ENCODE data around the gene GLYATL1B.

DNA sequence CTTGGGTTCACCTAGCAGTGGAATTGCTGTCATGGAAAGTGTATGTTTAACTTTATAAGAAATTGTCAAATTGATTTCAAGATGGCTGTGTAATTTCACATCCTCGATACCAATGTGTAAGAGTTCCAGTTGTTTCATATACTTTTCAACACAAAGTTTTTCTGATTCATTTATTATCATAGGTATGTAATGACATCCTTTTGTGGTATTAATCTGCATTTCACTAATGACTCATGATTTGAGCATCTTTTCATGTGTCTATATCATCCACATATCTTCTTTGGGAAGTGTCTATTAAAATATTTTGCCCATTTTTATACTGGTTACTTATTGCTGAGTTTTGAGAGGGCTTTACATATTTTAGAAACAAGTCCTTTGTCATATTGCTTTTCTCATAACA, 17.0 kb upstream of the GLYATL1B start:
- no peak for TF ChIP-seq SIN3A (conservative IDR thresholded peaks at IDR 0.05 in 1 of 2, IDR thresholded peaks at IDR 0.05 in 1 of 2; ENCODE audit: low read depth in 1 of 2, low read length in 2 of 2)
- TF ChIP-seq SP1 (IDR thresholded peaks at IDR 0.05; ENCODE audit: low read depth, low read length) = no peak
- TF ChIP-seq, protein P1, sequence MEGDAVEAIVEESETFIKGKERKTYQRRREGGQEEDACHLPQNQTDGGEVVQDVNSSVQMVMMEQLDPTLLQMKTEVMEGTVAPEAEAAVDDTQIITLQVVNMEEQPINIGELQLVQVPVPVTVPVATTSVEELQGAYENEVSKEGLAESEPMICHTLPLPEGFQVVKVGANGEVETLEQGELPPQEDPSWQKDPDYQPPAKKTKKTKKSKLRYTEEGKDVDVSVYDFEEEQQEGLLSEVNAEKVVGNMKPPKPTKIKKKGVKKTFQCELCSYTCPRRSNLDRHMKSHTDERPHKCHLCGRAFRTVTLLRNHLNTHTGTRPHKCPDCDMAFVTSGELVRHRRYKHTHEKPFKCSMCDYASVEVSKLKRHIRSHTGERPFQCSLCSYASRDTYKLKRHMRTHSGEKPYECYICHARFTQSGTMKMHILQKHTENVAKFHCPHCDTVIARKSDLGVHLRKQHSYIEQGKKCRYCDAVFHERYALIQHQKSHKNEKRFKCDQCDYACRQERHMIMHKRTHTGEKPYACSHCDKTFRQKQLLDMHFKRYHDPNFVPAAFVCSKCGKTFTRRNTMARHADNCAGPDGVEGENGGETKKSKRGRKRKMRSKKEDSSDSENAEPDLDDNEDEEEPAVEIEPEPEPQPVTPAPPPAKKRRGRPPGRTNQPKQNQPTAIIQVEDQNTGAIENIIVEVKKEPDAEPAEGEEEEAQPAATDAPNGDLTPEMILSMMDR (IDR thresholded peaks at IDR 0.05; ENCODE audit: control extremely low read depth in 1 of 3, insufficient read depth in 1 of 3, low read depth in 1 of 3, low read length in 3 of 3) = no peak
- no peak for TF ChIP-seq HDAC2 (IDR thresholded peaks at IDR 0.05; ENCODE audit: borderline replicate concordance in 1 of 2, low read depth in 2 of 2, low read length in 2 of 2)
- TF ChIP-seq POLR2AphosphoS5 (IDR thresholded peaks at IDR 0.05; ENCODE audit: low read depth, low read length) = no peak
- no peak for TF ChIP-seq BCL11A (IDR thresholded peaks at IDR 0.05; ENCODE audit: low read depth in 2 of 2, low read length in 2 of 2)
- no peak for TF ChIP-seq SP4 (IDR thresholded peaks at IDR 0.05; ENCODE audit: low read length)
- TF ChIP-seq YY1 (IDR thresholded peaks at IDR 0.05; ENCODE audit: low read depth, low read length) = no peak

Data from H1 (cell line).